IPS-15b (cell line): Measurements from ENCODE around the gene SPOCK1.

Experiments
- H3K27me3 ChIP-seq: one replicate; pipeline ENCODE4 v1.6.1; 2013; ENCODE audit warnings: low read length; ENCODE audit not compliant: control insufficient read depth, insufficient read depth
- H3K36me3 ChIP-seq: one replicate; pipeline ENCODE4 v1.6.1; 2013; ENCODE audit warnings: low read length; ENCODE audit not compliant: control insufficient read depth, insufficient read depth
- H3K4me1 ChIP-seq: one replicate; pipeline ENCODE4 v1.6.1; 2013; ENCODE audit warnings: mild to moderate bottlenecking, low read length; ENCODE audit not compliant: control insufficient read depth, insufficient read depth
- H3K4me3 ChIP-seq: one replicate; pipeline ENCODE4 v1.5.1; 2013; ENCODE audit warnings: low read depth, low read length
- H3K9ac ChIP-seq: one replicate; pipeline ENCODE4 v1.6.1; 2013; ENCODE audit warnings: low read depth, mild to moderate bottlenecking, low read length
- H3K9me3 ChIP-seq: one replicate; pipeline ENCODE4 v1.6.1; 2013; ENCODE audit warnings: mild to moderate bottlenecking, low read length; ENCODE audit not compliant: control insufficient read depth, insufficient read depth

The SPOCK1 gene

GRCh38 chr5:137190031-137190430 is 309.1 kb downstream of the SPOCK1 start:
- no peaks in the 10 kb centered on the region for H3K4me1 ChIP-seq
- no peak overlapping the region for H3K4me3 ChIP-seq
- H3K9ac ChIP-seq = no peak overlapping the region
- no peaks in the 10 kb centered on the region for H3K36me3 ChIP-seq
- H3K9me3 ChIP-seq = no peaks in the 10 kb centered on the region
- H3K27me3 ChIP-seq = no peaks in the 10 kb centered on the region

- Histone ChIP-seq H3K27me3 (no peaks in the 10 kb centered on the region), H3K36me3 (no peaks in the 10 kb centered on the region), H3K9me3 (no peaks in the 10 kb centered on the region), H3K9ac (no peak overlapping the region), H3K4me3 (no peak overlapping the region), H3K4me1 (no peaks in the 10 kb centered on the region)
Measured at GRCh38 chr5:137188566-137188965, 310.6 kb downstream of the SPOCK1 start.

GRCh38 chr5:137186759-137187461 is 312.2 kb downstream of the SPOCK1 start:
- H3K4me3 ChIP-seq = no peak overlapping the region
- no peak overlapping the region for H3K9ac ChIP-seq
- H3K36me3 ChIP-seq = no peaks in the 10 kb centered on the region
- H3K27me3 ChIP-seq = no peaks in the 10 kb centered on the region
- H3K9me3 ChIP-seq = no peaks in the 10 kb centered on the region
- H3K4me1 ChIP-seq = no peaks in the 10 kb centered on the region

GRCh38 chr5:137185193-137185592 is 313.9 kb downstream of the SPOCK1 start:
- H3K36me3 ChIP-seq = no peaks in the 10 kb centered on the region
- no peak overlapping the region for H3K4me3 ChIP-seq
- no peaks in the 10 kb centered on the region for H3K27me3 ChIP-seq
- H3K4me1 ChIP-seq = no peaks in the 10 kb centered on the region
- no peaks in the 10 kb centered on the region for H3K9me3 ChIP-seq
- H3K9ac ChIP-seq = no peak overlapping the region

GRCh38 chr5:137184734-137185133 is 314.4 kb downstream of the SPOCK1 start:
- no peaks in the 10 kb centered on the region for H3K27me3 ChIP-seq
- no peaks in the 10 kb centered on the region for H3K9me3 ChIP-seq
- no peaks in the 10 kb centered on the region for H3K36me3 ChIP-seq
- H3K9ac ChIP-seq = no peak overlapping the region
- no peak overlapping the region for H3K4me3 ChIP-seq
- no peaks in the 10 kb centered on the region for H3K4me1 ChIP-seq

DNA sequence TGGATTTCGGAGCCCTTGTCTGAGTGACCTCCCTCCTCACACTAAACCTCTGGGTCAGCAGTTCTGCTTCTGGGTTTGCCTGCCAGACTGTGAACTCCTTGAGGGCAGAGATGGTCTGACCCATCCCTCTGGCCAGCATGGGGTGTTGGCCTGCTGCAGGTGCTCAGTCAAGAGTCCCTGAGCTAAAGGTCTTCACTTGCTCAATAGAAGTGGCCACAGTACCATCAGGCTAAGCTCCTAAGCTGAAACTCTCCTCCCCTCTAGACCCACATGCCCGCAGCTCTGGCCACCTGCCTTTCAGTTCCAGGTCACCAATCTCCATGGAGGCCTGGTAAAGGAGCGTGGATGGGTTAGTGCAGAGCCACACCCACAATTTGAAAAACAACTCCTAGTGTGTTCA is 316.6 kb downstream of the SPOCK1 start:
- no peaks in the 10 kb centered on the region for H3K9me3 ChIP-seq
- no peaks in the 10 kb centered on the region for H3K4me1 ChIP-seq
- no peak overlapping the region for H3K4me3 ChIP-seq
- H3K9ac ChIP-seq = no peak overlapping the region
- H3K36me3 ChIP-seq = no peaks in the 10 kb centered on the region
- H3K27me3 ChIP-seq = no peaks in the 10 kb centered on the region

GRCh38 chr5:137181667-137182066 is 317.5 kb downstream of the SPOCK1 start:
- no peak overlapping the region for H3K9ac ChIP-seq
- H3K27me3 ChIP-seq = no peaks in the 10 kb centered on the region
- H3K4me3 ChIP-seq = no peak overlapping the region
- H3K9me3 ChIP-seq = no peaks in the 10 kb centered on the region
- H3K4me1 ChIP-seq = no peaks in the 10 kb centered on the region
- H3K36me3 ChIP-seq = no peaks in the 10 kb centered on the region

GRCh38 chr5:137179203-137179602 is 319.9 kb downstream of the SPOCK1 start:
- Histone ChIP-seq H3K9ac (no peak overlapping the region), H3K27me3 (no peaks in the 10 kb centered on the region), H3K36me3 (no peaks in the 10 kb centered on the region), H3K4me1 (no peaks in the 10 kb centered on the region), H3K4me3 (no peak overlapping the region), H3K9me3 (no peaks in the 10 kb centered on the region)

- no peaks in the 10 kb centered on the region for H3K9me3 ChIP-seq
- no peaks in the 10 kb centered on the region for H3K27me3 ChIP-seq
- no peaks in the 10 kb centered on the region for H3K4me1 ChIP-seq
- H3K4me3 ChIP-seq = no peak overlapping the region
- H3K9ac ChIP-seq = no peak overlapping the region
- no peaks in the 10 kb centered on the region for H3K36me3 ChIP-seq
Measured at GRCh38 chr5:137176609-137177008, 322.5 kb downstream of the SPOCK1 start.

- H3K4me3 ChIP-seq = no peak overlapping the region
- no peaks in the 10 kb centered on the region for H3K4me1 ChIP-seq
- H3K27me3 ChIP-seq = no peaks in the 10 kb centered on the region
- no peaks in the 10 kb centered on the region for H3K9me3 ChIP-seq
- no peak overlapping the region for H3K9ac ChIP-seq
- no peaks in the 10 kb centered on the region for H3K36me3 ChIP-seq
Measured at GRCh38 chr5:137176126-137176525, 323.0 kb downstream of the SPOCK1 start.

DNA sequence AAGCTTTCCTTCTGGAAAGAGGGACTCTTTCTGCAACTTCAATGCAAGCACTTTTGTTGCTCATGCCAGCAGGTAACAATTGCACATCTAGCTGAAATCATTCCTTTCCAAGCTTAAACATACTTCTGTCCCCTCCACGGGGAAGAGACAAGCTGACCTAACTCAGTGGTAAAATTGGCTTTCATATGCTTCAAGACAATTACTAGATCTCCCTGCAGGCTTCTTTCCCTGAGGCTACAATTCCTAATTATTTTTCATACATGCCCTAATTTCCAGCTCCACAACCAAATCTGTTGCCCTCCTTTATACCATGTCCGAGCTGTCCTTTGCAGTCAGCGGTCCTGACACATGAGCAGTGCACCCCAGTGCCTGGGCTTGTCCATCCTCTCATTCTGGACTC is 324.9 kb downstream of the SPOCK1 start:
- Histone ChIP-seq H3K4me1 (no peaks in the 10 kb centered on the region), H3K36me3 (no peaks in the 10 kb centered on the region), H3K27me3 (no peaks in the 10 kb centered on the region), H3K9ac (no peak overlapping the region), H3K9me3 (no peaks in the 10 kb centered on the region), H3K4me3 (no peak overlapping the region)

GRCh38 chr5:137172258-137172657 is 326.9 kb downstream of the SPOCK1 start:
- Histone ChIP-seq H3K36me3 (no peaks in the 10 kb centered on the region), H3K9me3 (no peaks in the 10 kb centered on the region), H3K9ac (no peak overlapping the region), H3K4me3 (no peak overlapping the region), H3K27me3 (no peaks in the 10 kb centered on the region), H3K4me1 (no peaks in the 10 kb centered on the region)
